ENCODE data around the gene KATNA1. TPM values are rescaled to one million over a fixed set of nuclear protein-coding genes. Genes with fewer than 3 reads are reported as not detected.

The KATNA1 gene
- total and polyA plus RNA-seq, 2 donors (not counting 3 experiments of a cell fraction or from before 2014, with no cell fraction given): 9.9 to 15.9 TPM

- no TSS peak for BruUV-seq (replicated peaks)
- POLR2A ChIA-PET: interaction anchor here (1.0 kb wide), 1 partner anchor 9 kb away, joined by 3 read pairs; no protein-coding TSS in a partner anchor
Observed at GRCh38 chr6:149586149-149586548, 62.4 kb downstream of the KATNA1 start.

GRCh38 chr6:149581349-149581748, 67.2 kb downstream of the KATNA1 start:
- H3K4me3 ChIP-seq (replicated peaks in 1 of 3; ENCODE audit: insufficient read depth in 1 of 3, low read depth in 1 of 3, low read length in 3 of 3): no peak overlapping the region
- H3K4me2 ChIP-seq (ENCODE audit: insufficient read depth, low read length): no peak overlapping the region
- POLR2A ChIA-PET: no interaction called here
- H3K36me3 ChIP-seq (ENCODE audit: control insufficient read depth in 2 of 2, extremely low read depth in 1 of 2, insufficient read depth in 2 of 2, low read length in 2 of 2): peaks cover 0 to 11% of the 10 kb centered on the region in 2 experiments
- no peaks in the 10 kb centered on the region for H3K4me1 ChIP-seq (ENCODE audit: control insufficient read depth, extremely low read depth, insufficient read depth, low read length)
- dilution Hi-C loops (cut with MboI; ENCODE audit: extremely low pct_ligation_motif_present, low sequenced_read_pairs) (no loop called here), intact Hi-C loops (cut with micrococcal nuclease) (no loop called here)
- FAIRE-seq: no peak
- H3K27me3 ChIP-seq (ENCODE audit: control insufficient read depth in 2 of 2, insufficient read depth in 2 of 2, low read length in 2 of 2): no peaks in the 10 kb centered on the region
- no peaks in the 10 kb centered on the region for H3K9me1 ChIP-seq (replicated peaks; ENCODE audit: control insufficient read depth, extremely low read depth, insufficient read depth, low read length)
- no peaks in the 10 kb centered on the region for H3K9me3 ChIP-seq (replicated peaks; ENCODE audit: control insufficient read depth, insufficient read depth, low read length)
- TF ChIP-seq CTCF (IDR thresholded peaks at IDR 0.05; ENCODE audit: extremely low read depth in 1 of 2, insufficient read depth in 1 of 2, low read depth in 1 of 2, low read length in 2 of 2) (no peak), EZH2 (IDR thresholded peaks at IDR 0.05; ENCODE audit: borderline replicate concordance, low read depth, low read length, severe bottlenecking) (no peak), FOS (IDR thresholded peaks at IDR 0.05; ENCODE audit: borderline replicate concordance, insufficient read depth, low read length) (no peak), POLR2AphosphoS5 (IDR thresholded peaks at IDR 0.05; ENCODE audit: insufficient read depth, low read depth, low read length) (no peak), POLR2A (IDR thresholded peaks at IDR 0.05; ENCODE audit: low read depth, low read length) (no peak), MYC (IDR thresholded peaks at IDR 0.05; ENCODE audit: low read depth, low read length) (no peak), JUN (IDR thresholded peaks at IDR 0.05; ENCODE audit: borderline replicate concordance, insufficient read depth, insufficient read length, low read depth) (no peak), MAX (IDR thresholded peaks at IDR 0.05; ENCODE audit: insufficient read depth, insufficient read length) (no peak), GATA2 (IDR thresholded peaks at IDR 0.05; ENCODE audit: insufficient read depth, insufficient read length, low read depth, low read length) (no peak)
- no peak for DNase-seq (ENCODE audit: low read depth, low spot score)
- no peak overlapping the region for H2AFZ ChIP-seq (ENCODE audit: low read depth, low read length)
- H4K20me1 ChIP-seq (replicated peaks; ENCODE audit: control insufficient read depth, extremely low read depth, insufficient read depth, low read length): no peaks in the 10 kb centered on the region
- H3K79me2 ChIP-seq (ENCODE audit: control insufficient read depth, insufficient read depth, low read length): no peaks in the 10 kb centered on the region
- no peak overlapping the region for H3K27ac ChIP-seq (ENCODE audit: insufficient read depth, low read depth, low read length)
- no TSS peak for BruUV-seq (replicated peaks)
- no peak overlapping the region for H3K9ac ChIP-seq (replicated peaks; ENCODE audit: extremely low read depth, insufficient read depth, low read length)
- CTCF ChIA-PET: no interaction called here

More at GRCh38 chr6:149586149-149586548, 62.4 kb downstream of the KATNA1 start:
- dilution Hi-C loops (cut with MboI; ENCODE audit: extremely low pct_ligation_motif_present, low sequenced_read_pairs): no loop called here
- no peak overlapping the region for H3K4me2 ChIP-seq (ENCODE audit: insufficient read depth, low read length)
- DNase-seq (ENCODE audit: low read depth, low spot score) (no peak), FAIRE-seq (no peak)
- H2AFZ ChIP-seq (ENCODE audit: low read depth, low read length): no peak overlapping the region
- no peaks in the 10 kb centered on the region for H3K9me1 ChIP-seq (replicated peaks; ENCODE audit: control insufficient read depth, extremely low read depth, insufficient read depth, low read length)
- intact Hi-C loops (cut with micrococcal nuclease): no loop called here
- H3K27me3 ChIP-seq (ENCODE audit: control insufficient read depth in 2 of 2, insufficient read depth in 2 of 2, low read length in 2 of 2): no peaks in the 10 kb centered on the region
- H3K4me1 ChIP-seq (ENCODE audit: control insufficient read depth, extremely low read depth, insufficient read depth, low read length): no peaks in the 10 kb centered on the region
- no peak for TF ChIP-seq EZH2 (IDR thresholded peaks at IDR 0.05; ENCODE audit: borderline replicate concordance, low read depth, low read length, severe bottlenecking)
- CTCF ChIA-PET: interaction anchor here (1.0 to 1.8 kb wide), 2 partner anchors 11 to 12 kb away, joined by 3 to 6 read pairs; no protein-coding TSS in a partner anchor
- H3K4me3 ChIP-seq (replicated peaks in 1 of 3; ENCODE audit: insufficient read depth in 1 of 3, low read depth in 1 of 3, low read length in 3 of 3): no peak overlapping the region
- no peaks in the 10 kb centered on the region for H3K79me2 ChIP-seq (ENCODE audit: control insufficient read depth, insufficient read depth, low read length)
- no peaks in the 10 kb centered on the region for H4K20me1 ChIP-seq (replicated peaks; ENCODE audit: control insufficient read depth, extremely low read depth, insufficient read depth, low read length)
- H3K9me3 ChIP-seq (replicated peaks; ENCODE audit: control insufficient read depth, insufficient read depth, low read length): no peaks in the 10 kb centered on the region
- no peak overlapping the region for H3K27ac ChIP-seq (ENCODE audit: insufficient read depth, low read depth, low read length)
- H3K9ac ChIP-seq (replicated peaks; ENCODE audit: extremely low read depth, insufficient read depth, low read length): no peak overlapping the region
- H3K36me3 ChIP-seq (ENCODE audit: control insufficient read depth in 2 of 2, extremely low read depth in 1 of 2, insufficient read depth in 2 of 2, low read length in 2 of 2): peaks cover 4 to 11% of the 10 kb centered on the region in 2 experiments

Data from endothelial cell of umbilical vein (primary cell).